Measurements from ENCODE around the gene GOLGA8A.
"Not testable (repeated sequence)": the region's sequence is repeated elsewhere in the genome, so short reads cannot be mapped to it uniquely, and the experiment has no call there.

GOLGA8A gene, protein sequence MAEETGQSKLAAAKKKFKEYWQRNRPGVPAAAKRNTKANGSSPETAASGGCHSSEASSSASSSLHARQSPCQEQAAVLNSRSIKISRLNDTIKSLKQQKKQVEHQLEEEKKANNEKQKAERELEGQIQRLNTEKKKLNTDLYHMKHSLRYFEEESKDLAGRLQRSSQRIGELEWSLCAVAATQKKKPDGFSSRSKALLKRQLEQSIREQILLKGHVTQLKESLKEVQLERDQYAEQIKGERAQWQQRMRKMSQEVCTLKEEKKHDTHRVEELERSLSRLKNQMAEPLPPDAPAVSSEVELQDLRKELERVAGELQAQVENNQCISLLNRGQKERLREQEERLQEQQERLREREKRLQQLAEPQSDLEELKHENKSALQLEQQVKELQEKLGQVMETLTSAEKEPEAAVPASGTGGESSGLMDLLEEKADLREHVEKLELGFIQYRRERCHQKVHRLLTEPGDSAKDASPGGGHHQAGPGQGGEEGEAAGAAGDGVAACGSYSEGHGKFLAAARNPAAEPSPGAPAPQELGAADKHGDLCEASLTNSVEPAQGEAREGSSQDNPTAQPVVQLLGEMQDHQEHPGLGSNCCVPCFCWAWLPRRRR

DNA sequence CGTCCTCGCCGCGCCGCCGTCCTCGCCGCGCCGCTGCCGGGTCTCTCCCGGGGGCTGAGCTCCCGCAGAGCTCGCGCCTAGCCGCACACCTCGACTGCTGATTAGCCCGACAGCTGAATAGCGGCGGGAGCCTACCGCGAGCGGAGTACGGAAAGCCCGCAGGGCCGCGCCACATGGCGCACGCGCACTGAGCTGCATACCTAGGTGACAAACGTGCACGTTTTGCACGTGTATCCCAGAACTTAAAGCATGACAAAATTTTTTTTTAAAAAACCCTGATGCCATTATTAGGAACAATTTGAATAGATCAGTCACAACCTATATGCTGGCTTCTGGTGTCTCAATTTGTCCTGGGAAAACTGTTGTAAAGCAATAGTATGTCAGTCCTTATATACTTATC is at the start of gene GOLGA8A:
Gene GOLGA8A (minus strand): TSS at position 122 of the 400 bp plus-strand sequence. CDS start 48,117 bp downstream, outside the sequence.
- peak; percentile 84 to 87 for DNase-seq (ENCODE audit: low read depth in 2 of 2)

DNA sequence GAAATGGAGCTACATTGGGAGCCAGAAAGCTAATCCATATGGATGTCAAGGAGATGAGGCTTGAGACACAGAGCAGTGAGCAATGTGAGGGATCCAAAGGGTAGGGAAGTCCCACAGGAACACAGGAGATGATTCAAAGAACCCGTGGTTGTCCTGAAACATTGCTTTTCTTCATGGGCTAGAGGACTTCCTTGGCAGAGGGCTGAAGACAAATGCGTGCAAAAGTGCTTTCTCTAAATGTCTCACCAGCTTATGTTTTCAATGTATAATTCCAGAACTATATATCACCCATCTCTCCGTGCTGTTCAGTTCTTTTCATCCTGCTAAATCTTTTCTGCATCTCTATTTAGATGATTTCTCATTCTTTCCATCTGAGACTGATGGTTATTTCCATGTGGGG is 46.0 kb upstream of the GOLGA8A start:
- no peak for DNase-seq (ENCODE audit: low read depth in 2 of 2)

GRCh38 chr15:34481370-34481769 is 43.8 kb upstream of the GOLGA8A start:
- no peak for DNase-seq (ENCODE audit: low read depth in 2 of 2)

GRCh38 chr15:34473840-34474239 is 36.2 kb upstream of the GOLGA8A start:
- no peak for DNase-seq (ENCODE audit: low read depth in 2 of 2)

DNA sequence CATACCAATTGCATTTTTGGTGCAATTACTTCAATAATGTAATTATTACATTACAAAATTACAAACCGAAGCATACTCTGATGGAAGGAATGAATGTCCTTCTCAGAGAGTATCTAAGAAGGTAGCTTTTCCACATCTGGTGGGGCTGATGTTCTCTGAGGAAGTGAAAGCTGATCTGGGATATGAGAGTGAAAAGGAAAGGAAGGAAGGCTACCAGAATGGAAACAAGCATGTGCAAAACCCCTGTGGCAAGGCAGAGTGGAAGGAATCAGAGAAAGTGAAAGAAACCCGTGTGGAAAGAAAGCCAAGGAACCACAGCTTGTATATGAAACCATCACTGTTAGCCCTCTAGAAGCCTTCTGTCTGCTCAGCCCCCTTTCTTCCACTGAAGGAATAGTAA is 35.3 kb upstream of the GOLGA8A start:
- DNase-seq (ENCODE audit: low read depth in 2 of 2): no peak

DNA sequence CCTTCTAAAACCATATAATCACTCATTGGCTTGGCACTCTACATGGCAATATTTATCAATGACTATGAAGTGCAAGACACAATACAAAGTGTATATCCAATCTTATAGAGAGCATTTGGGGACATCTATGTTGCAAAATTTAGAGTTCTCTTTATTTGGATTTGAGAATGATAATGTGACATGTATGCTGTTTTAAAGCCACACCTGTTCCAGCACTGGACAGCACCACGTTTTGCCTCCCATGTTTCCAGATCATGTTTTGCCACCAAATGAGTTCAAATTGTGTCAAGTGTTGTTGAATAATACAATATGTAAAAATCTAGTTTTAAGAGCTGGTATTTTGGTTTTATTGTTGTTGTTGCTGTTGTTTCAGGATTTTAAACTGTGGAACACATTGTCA is 33.3 kb upstream of the GOLGA8A start:
- no peak for DNase-seq (ENCODE audit: low read depth in 2 of 2)

GRCh38 chr15:34470091-34470490 is 32.5 kb upstream of the GOLGA8A start:
- no peak for DNase-seq (ENCODE audit: low read depth in 2 of 2)

GRCh38 chr15:34461730-34462129 is 24.1 kb upstream of the GOLGA8A start:
- DNase-seq (ENCODE audit: low read depth in 2 of 2): no peak

DNA sequence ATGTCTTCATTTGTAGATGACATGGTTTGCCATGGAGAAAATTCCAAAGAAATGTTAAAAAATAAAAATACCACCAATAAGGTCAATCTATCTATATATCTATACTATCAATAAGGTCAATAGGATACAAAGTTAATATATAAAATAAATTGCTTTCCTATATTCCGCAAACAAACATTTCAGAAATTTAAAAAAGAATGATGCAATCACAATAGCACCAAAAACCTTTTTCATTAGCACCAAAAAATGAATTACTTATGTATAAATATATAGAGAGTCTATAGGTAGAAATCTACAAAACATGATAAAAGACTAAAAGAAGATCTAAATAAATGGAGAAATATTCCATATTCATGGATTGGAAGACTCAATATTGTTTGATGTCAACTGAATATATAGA is 22.8 kb upstream of the GOLGA8A start:
- DNase-seq (ENCODE audit: low read depth in 2 of 2): no peak

GRCh38 chr15:34456658-34457057 is 19.1 kb upstream of the GOLGA8A start:
- DNase-seq (ENCODE audit: low read depth in 2 of 2): no peak

DNA sequence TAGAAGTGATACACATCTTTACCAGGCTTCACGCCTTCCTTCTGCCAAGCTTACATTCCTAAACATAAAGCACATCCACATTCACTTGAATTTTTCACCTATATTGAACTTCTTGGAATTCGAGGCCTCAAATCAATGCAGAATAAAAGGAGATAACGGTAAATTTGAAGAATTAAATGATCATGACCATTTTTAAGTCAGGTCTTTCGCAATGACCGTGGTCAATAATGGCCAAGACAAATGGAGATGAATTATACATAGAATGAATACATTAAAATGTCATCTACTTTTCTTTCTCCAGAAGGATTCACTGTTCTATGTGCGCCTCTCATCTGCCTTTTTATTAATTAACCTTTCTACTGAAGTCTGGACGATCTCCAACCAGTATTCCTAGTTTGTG is 5.3 kb upstream of the GOLGA8A start:
- no peak for DNase-seq (ENCODE audit: low read depth in 2 of 2)

DNA sequence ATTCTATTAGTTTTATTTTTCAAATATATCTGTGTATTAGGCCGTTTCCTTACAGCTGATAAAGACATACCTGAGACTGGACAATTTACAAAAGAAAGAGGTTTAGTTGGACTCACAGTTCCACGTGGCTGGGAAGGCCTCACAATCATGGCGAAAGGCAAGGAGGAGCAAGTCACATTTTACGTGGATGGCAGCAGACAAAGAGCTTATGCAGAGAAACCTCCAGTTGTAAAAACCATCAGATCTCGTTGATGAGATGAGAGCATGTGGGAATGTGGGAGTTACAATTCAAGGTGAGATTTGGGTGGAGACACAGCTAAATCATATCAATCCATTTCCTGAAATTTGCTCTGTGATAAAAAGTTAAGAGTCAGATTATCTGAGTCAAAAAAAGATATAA is 2.3 kb upstream of the GOLGA8A start:
- DNase-seq (ENCODE audit: low read depth in 2 of 2): no peak

- peak; percentile 21 to 51 for DNase-seq (ENCODE audit: low read depth in 2 of 2)
These were observed 609 bp downstream of the GOLGA8A start for GRCh38 chr15:34436956-34437442.

- DNase-seq (ENCODE audit: low read depth in 2 of 2): peak in 1 of 2 donors; percentile 14
These were observed 1.3 kb downstream of the GOLGA8A start for GRCh38 chr15:34436126-34436955.

- no peak for DNase-seq (ENCODE audit: low read depth in 2 of 2)
These were observed 1.9 kb downstream of the GOLGA8A start for GRCh38 chr15:34435658-34436057.

DNA sequence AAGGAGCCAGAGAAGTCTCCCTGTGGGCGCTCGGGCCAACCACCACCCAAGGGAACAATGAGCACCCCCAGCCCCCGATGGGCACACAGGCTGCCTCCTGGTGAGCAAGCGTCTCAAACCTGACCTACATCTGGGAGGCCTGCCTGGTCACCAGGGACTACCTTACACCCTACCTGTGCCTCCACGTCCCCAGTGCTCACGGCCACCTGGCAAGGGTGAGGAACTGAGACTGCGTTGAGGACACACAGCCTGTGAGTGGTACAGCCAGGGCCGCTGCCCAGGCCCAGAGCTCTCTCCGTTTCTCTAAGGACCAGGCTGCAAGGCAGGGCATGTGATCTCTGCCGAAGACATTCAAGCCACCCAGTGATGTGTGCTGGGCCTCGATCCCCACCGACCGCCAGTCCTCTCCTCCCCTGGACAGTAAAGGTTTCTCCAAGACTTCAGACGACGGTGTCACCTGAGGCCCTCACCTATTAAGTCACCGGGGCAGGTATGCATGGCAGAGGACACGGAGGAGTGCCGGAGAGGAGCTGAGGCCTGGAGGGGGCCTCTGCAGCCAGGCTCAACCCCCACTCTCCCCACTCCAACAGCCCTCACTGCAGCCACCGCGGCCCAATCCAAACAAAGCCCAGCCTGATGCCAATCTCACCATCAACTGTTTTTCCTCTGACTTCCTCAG is 2.8 kb downstream of the GOLGA8A start:
- DNase-seq (ENCODE audit: low read depth in 2 of 2): no peak

DNA sequence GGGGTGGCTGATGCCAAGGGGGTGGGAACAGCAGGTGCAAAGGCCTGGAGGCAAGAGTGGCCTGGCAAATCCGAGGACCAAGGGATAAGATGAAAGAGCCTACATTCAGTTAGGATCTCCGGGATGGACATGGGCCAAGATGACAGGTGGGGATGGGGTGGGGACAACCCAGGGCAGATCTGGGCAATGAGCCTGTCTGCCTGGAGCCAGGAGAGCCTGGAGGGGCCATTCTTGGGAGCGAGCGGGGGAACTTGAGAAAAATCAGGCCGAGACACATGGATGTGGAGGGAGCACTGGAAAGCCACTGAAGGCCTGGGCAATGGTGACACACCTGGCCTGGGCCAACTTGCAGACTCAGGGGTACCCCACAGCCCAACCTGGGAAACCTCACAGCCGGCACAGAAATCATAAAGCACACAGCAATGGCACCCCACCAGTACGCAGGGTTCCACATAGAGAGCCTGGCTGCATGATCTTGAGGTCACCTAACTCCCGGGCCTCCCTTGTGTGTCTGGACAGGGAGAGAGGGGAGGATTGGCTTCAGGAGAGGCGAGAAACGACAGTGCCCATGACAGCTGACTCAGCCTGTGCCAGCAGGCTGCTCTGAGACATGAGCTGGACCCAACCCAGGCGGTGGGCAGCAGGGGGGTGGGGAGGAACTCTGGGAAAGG is 3.5 kb downstream of the GOLGA8A start:
- not testable (repeated sequence) for DNase-seq (ENCODE audit: low read depth in 2 of 2)

GRCh38 chr15:34430642-34431041 is 7.0 kb downstream of the GOLGA8A start:
- DNase-seq (ENCODE audit: low read depth in 2 of 2): not testable (repeated sequence)

GRCh38 chr15:34423425-34424090 is 14.1 kb downstream of the GOLGA8A start:
- not testable (repeated sequence) for DNase-seq (ENCODE audit: low read depth in 2 of 2)

DNA sequence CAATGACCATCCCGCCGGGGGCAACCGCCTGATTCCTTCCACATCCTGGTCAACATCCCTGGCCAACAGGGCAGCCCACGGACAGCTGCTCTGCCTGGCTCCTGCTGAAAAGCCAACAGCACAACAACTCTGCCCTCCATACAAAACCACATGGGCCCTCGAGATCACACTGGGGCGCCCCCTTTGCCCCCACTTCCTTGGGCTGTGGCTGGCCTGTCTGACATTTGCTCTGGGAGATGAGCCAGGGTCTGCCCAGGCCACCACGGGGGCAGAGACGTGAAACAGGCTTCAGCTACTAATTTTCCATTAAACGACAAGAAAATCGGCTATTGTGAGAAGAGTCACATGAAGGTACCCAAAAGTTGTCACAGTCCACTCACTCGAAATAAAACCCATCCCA is 16.7 kb downstream of the GOLGA8A start:
- not testable (repeated sequence) for DNase-seq (ENCODE audit: low read depth in 2 of 2)

GRCh38 chr15:34418435-34418834 is 19.2 kb downstream of the GOLGA8A start:
- DNase-seq (ENCODE audit: low read depth in 2 of 2): not testable (repeated sequence)

All from stimulated activated CD4-positive, alpha-beta T cell treated with anti-CD3 and anti-CD28 coated beads, Interleukin-1b, Interleukin-23, amount 100 ng/mL, for 4 hours (primary cell).